ENCODE data around the gene TFB1M.

Gene TFB1M

DNA sequence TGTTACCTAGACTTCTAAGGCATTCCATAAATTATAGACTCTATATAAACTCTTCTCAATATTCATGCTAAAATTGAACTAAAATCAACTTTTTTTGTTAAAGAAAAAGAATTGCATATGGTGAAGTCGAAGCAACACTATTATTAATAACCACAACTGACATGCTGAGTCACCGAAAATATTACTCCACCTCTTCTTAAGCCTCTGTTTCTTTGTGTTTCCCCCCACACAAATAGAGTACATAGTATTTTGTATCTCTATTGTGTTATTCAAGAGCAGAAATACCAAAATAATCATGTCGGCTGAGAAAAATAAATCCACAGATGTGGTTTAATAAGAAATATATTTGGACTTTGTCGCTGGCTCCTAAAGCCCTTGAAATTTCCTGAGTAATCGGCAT lies 23.8 kb downstream of the TFB1M start:
- CTCF ChIA-PET = no interaction called here
- no peak for DNase-seq (ENCODE audit: low spot score)
- TF ChIP-seq, protein P1, sequence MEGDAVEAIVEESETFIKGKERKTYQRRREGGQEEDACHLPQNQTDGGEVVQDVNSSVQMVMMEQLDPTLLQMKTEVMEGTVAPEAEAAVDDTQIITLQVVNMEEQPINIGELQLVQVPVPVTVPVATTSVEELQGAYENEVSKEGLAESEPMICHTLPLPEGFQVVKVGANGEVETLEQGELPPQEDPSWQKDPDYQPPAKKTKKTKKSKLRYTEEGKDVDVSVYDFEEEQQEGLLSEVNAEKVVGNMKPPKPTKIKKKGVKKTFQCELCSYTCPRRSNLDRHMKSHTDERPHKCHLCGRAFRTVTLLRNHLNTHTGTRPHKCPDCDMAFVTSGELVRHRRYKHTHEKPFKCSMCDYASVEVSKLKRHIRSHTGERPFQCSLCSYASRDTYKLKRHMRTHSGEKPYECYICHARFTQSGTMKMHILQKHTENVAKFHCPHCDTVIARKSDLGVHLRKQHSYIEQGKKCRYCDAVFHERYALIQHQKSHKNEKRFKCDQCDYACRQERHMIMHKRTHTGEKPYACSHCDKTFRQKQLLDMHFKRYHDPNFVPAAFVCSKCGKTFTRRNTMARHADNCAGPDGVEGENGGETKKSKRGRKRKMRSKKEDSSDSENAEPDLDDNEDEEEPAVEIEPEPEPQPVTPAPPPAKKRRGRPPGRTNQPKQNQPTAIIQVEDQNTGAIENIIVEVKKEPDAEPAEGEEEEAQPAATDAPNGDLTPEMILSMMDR (conservative IDR thresholded peaks at IDR 0.05; ENCODE audit: low read depth) = no peak

DNA sequence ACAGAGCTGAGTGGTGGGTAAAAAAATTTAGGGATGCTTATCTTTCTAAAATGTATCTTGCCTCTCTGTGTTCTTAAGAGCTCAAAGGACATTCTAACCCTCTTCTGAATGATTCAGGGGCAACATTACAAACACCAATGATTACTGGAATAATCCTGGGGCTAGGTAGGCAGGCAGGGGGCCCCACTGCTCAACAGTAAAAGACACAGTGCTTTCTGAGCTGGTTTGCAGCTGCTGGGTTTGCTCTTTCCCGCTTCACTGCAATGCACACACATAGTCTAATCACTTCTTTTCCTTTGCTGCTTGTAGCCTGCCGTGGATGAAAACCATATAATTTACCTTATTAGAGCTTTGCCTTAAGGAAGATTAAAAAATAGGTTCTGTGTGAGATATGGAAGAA lies 26.5 kb downstream of the TFB1M start:
- H3K27ac ChIP-seq = no peak overlapping the region
- CTCF ChIA-PET = interaction anchor here (0.7 to 0.8 kb wide), 2 partner anchors 19 to 264 kb away, joined by 3 read pairs; no protein-coding TSS in a partner anchor
- no peak for DNase-seq (ENCODE audit: low spot score)
- TF ChIP-seq, protein P1 (conservative IDR thresholded peaks at IDR 0.05; ENCODE audit: low read depth) = no peak
- POLR2A ChIA-PET (ENCODE audit: low non-redundant PET) = no interaction called here

More for the DNA sequence above, 23.8 kb downstream of the TFB1M start:
- H3K27ac ChIP-seq = no peak overlapping the region
- POLR2A ChIA-PET (ENCODE audit: low non-redundant PET) = no interaction called here

DNA sequence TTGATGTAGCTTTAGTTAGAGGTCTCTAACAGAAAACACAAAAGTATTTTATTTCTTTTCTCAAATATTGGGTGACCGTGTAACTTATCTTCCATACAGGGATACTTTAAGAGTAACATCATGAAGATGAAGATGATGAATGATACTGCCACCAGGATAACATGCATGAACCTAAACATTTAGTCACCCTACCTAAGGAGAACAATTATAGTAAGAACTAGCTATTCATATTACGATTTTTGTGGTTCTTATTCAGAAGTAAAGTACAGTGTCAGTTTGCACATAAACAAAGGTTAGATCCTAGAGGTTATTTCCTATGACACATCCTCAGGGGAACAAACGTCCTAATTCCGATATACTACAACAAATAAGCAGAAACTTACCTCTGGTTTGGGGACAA lies 29.5 kb downstream of the TFB1M start:
- CTCF ChIA-PET = interaction anchor here (0.6 kb wide), 1 partner anchor 15 kb away, joined by 3 read pairs; no protein-coding TSS in a partner anchor
- TF ChIP-seq, protein P1 (conservative IDR thresholded peaks at IDR 0.05; ENCODE audit: low read depth) = no peak
- POLR2A ChIA-PET (ENCODE audit: low non-redundant PET) = no interaction called here
- no peak overlapping the region for H3K27ac ChIP-seq
- no peak for DNase-seq (ENCODE audit: low spot score)

DNA sequence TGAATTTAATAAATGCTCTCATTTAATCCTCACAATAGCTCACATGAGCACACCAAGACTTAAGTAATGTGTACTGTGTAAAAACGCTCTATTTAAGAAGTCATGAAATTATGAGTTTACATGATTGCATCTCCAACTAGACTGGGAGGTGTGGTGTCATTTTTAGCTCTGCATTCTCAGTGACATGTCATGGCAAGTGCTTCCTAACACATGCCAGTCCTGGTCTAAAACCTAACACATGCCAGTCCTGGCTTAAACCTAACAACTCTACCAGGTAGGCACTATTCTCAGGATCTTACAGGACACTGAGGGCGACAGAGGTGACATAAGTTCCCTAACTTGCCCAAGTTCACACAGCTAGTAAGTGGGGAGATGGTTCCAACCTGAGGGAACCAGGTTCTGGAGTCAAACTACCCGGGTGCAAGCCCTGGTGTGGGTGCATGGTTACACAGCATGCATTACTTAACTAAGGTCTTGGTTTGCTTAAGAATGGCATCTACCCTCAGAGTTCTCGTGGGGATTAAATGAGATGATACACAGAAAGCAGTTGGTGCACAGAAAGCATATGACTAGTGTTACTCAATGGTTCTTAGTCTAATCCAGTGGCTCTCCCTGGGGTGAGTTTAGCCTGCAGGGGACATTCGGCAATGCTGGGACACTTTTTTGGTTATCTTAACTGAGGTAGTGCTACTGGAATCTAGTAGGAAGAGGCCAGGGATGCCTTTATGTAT lies 35.8 kb downstream of the TFB1M start:
- ChIA-PET CTCF (interaction anchor here (0.6 kb wide), 1 partner anchor 1846 kb away, joined by 7 read pairs; no protein-coding TSS in a partner anchor), POLR2A (ENCODE audit: low non-redundant PET) (no interaction called here)
- TF ChIP-seq, protein P1 (conservative IDR thresholded peaks at IDR 0.05; ENCODE audit: low read depth) = no peak

DNA sequence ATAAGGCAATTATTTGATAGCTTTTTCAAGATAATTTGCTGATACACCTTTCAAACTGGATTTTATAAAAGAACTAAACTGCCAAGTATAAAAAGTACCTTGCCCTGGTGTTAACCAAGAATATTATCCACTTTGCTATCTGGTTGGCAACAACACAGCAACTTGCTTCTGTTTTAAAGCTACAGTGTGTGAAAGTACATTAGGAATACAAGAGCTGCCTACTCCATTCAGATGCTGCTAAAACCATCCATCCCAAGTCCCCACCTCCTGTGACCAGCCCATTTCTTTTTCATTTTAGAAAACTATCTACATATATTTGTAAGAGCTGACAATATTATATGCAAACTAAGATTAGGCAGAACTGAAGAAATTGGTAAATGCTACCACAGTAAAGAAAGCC lies 37.6 kb downstream of the TFB1M start:
- ChIA-PET CTCF (interaction anchor here (0.6 kb wide), 1 partner anchor 408 kb away, joined by 3 read pairs; no protein-coding TSS in a partner anchor), POLR2A (ENCODE audit: low non-redundant PET) (no interaction called here)
- TF ChIP-seq, protein P1 (conservative IDR thresholded peaks at IDR 0.05; ENCODE audit: low read depth) = no peak
- no peak overlapping the region for H3K27ac ChIP-seq
- DNase-seq (ENCODE audit: low spot score) = no peak

More for the DNA sequence above, 35.8 kb downstream of the TFB1M start:
- H3K27ac ChIP-seq = no peak overlapping the region
- DNase-seq (ENCODE audit: low spot score) = no peak

DNA sequence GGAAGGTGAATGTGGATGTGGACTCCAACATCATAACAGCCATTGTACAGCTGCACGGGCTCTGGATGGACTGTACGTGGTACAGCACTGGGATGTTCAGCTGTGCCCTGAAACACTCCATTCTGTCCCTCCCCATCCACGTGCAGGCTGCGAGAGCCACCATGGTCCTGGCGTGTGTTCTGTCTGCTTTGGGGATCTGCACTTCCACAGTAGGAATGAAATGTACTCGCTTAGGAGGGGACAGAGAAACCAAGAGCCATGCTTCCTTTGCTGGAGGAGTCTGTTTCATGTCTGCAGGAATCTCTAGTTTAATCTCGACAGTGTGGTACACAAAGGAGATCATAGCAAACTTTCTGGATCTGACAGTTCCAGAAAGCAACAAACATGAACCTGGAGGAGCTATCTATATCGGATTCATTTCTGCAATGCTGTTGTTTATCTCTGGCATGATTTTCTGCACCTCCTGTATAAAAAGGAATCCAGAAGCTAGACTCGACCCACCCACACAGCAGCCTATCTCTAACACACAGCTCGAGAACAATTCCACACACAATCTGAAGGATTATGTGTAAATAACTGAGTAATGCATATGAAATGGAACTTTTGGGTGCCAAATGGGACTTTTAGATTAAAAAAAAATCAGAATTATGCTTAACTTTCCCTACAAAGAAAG lies 38.3 kb downstream of the TFB1M start:
- ChIA-PET CTCF (interaction anchor here (0.6 kb wide), 1 partner anchor 408 kb away, joined by 3 read pairs; no protein-coding TSS in a partner anchor), POLR2A (ENCODE audit: low non-redundant PET) (no interaction called here)
- TF ChIP-seq, protein P1 (conservative IDR thresholded peaks at IDR 0.05; ENCODE audit: low read depth) = no peak
- peak overlapping the region; percentile 41; the same call in 1 of the 2 replicates for H3K27ac ChIP-seq
- no peak for DNase-seq (ENCODE audit: low spot score)

Data from RWPE1 (cell line).